Limb (tissue), 2 donors: ENCODE data around the gene RUNDC1.

Experiments
- DNase-seq, 2 donors: peaks; one replicate each; pipeline ENCODE4 v3.0.0-alpha.2; 2016; ENCODE audit errors: extremely low spot score in 2 of 2

RUNDC1 gene

DNA sequence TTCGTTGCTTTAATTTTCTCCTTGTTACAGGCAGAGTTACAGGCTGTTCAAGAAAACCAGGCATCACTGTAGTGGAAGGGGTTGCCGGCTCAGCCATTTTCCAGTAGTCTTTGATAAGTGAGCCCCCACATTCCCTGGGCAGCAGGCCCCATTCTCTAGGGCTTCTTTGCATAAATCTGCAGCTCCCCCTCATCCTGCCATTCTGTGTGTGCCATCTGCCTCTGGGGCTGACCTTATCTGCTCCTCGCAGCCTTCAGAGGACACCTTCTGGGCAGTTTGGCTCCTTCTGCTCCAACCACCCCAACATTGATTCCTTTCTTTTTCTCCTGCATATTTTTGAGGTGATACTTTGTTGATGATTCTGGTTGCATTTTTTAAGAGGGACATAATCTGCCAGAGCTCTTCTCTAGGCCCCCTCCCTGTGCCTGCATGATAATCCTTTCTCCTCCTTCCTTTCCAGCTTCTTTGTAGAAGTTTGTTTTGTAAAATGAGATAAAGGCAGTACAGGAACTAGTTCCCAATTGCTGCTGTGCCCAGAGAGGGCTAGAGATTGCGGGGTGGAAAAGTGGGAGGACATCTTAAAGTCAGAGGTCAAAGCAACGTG is 61.8 kb downstream of the RUNDC1 start:
- no peak for DNase-seq
